ENCODE results near the gene GSTT2.
"Not testable (repeated sequence)": the region's sequence is repeated elsewhere in the genome, so short reads cannot be mapped to it uniquely, and the experiment has no call there.

The GSTT2 gene

DNA sequence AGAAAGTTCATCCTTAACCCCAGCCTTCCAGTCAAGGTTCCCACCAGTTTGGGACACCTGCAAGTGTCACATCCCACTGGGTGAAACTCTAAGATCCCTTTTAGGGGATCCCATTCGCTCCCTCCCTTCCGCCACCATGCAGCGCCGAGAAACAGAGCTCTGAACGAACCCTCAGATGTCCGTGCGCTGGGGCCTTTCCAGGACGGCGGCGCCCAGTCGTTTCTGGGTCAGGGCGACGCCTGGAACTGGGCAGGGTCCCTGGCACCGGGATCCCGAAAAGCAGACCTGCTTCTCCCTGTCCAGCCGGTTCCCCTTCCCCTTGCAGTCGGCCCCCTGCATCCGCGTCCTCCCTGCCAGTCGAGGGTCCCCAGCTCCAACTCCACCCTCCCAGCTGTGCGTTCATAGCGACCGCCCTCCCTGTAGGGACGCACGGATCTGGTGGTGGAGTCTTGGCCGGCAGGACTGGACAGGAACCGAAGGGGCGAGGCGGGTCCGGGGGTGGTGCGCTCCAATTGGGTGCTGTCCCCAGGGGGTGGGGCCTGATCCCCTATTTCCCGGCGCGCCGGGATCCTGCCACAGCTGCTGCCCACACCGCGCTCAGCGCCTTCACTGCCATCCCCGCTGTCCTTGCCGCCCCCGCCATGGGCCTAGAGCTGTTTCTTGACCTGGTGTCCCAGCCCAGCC is at the start of gene GSTT2:
TSS of gene GSTT2 (plus strand) at position 578 of the 684 bp plus-strand sequence.
- not testable (repeated sequence) for DNase-seq

DNA sequence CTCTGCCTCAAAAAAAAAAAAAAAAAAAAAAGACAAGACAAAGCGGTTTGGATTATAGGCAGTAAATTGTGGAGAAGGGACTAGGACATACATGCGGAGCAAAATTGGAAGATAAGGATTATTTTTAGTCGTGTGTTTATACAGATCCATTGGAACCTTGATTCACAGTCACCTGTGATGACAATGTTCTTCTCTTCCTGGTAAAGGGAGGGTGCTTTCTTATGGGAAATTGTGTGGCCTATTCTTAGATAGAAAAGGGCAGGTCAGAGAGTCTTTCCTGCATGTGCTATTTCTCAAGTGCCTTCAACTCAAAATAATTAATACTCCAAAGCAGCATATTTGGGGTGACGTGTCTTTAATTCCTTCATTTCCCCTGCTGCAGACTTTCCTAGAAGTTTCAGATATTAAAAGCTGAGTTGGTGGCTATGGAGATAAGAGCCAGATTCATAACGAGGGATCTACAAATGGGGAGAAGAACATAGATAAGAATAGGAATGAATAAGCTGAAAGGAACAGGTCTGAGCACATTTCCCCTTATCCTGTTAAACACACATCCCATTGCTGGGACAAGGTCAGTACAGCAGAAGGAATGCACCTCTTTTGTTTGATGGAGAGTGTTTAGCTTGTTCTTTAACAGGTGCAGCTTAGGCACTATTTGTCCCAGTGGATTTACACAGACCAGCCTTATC is 41.5 kb upstream of the GSTT2 start:
- DNase-seq, result no peak

- DNase-seq, result no peak
Measured at GRCh38 chr22:23939017-23939357, 40.9 kb upstream of the GSTT2 start.

- DNase-seq, result not testable (repeated sequence)
Measured at GRCh38 chr22:23940166-23940565, 39.8 kb upstream of the GSTT2 start.

GRCh38 chr22:23947391-23947790 is 32.5 kb upstream of the GSTT2 start:
- not testable (repeated sequence) for DNase-seq

GRCh38 chr22:23949764-23950163 is 30.2 kb upstream of the GSTT2 start:
- not testable (repeated sequence) for DNase-seq

- DNase-seq, result not testable (repeated sequence)
Measured at GRCh38 chr22:23951383-23951782, 28.6 kb upstream of the GSTT2 start.

DNA sequence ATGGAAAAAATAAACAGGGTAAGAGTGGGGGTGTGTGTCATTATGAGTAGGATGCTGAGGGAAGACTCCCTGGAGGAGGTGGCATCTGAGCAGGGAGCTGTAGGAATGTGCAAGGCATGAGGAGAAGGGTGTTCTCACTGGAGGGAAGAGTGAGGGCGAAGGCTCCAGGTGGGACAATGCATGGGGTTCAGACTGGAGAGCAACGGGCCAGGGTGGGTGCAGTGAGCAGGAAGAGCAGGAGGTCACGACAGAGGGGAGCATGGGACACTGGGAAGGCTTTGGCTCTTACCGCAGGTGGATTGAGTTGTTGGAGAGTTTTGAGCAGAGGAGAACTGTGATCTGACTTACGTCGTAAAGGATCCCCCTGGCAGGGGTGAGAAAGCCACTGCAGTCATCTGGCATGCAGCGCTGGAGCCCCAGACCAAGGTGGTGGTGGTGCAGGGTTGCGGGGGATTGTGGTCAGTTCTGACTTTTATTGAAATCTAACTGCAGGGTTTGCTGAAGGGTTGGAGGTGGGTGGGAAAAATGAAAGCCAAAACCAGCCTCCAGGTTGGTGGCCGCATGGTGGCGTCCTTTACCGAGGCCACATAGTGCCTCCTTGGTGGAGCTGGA is 27.0 kb upstream of the GSTT2 start:
- DNase-seq, result not testable (repeated sequence)

- DNase-seq, result not testable (repeated sequence)
Measured at GRCh38 chr22:23953485-23953884, 26.4 kb upstream of the GSTT2 start.

GRCh38 chr22:23954193-23954990 is 25.5 kb upstream of the GSTT2 start:
- DNase-seq, result not testable (repeated sequence)

DNA sequence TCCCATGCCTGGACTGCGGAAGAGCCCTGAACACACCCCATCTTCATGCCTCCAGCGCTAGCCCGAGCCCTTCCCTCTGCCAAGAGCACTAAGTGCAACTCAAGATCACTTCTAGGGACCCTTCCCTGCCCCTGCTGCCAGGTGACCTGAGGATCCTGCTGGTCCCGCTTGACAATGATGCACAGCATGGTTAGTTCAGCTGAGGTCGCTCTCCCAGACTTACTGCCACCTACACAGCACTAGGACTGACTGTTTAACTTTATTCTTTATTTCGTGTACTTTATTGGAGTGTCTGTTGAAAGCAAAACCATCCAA is 25.0 kb upstream of the GSTT2 start:
- not testable (repeated sequence) for DNase-seq

DNA sequence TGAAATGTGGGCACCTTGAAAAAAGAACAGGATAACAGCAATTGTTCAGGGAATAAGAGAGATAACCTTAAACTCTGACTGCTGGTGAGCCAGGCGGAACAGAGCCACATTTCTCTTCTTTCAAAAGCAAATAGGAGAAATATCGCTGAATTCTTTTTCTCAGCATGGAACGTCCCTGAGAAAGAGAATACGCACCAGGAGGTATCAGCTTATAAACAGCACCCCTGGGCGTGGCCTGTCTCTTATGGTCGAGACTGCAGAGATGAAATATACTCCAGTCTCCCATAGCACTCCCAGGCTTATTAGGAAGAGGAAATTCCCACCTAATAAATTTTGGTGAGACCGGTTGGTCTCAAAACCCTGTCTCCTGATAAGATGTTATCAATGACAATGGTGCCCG is 24.0 kb upstream of the GSTT2 start:
- DNase-seq, result not testable (repeated sequence)

DNA sequence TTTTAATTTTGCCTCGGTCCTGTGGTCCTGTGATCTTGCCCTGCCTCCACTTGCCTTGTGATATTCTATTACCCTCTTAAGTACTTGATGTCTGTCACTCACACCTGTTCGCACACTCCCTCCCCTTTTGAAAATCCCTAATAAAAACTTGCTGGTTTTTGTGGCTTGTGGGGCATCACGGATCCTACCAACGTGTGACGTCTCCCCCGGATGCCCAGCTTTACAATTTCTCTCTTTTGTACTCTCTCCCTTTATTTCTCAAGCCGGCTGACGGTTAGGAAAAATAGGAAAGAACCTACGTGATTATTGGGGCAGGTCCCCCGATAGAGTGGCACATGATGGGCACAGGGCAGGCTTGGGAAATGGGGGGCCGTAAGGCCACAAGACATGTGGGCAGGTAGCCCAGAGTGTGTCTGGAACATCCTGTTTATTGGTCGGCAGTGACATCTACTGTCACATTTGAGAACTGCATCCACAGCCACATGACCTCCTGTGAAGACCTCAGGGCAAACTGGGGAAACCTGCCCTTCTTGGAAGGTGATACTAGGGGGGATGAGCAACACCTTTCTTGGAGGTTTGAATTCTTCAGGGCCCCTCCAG is 23.5 kb upstream of the GSTT2 start:
- peak; percentile 89 for DNase-seq

GRCh38 chr22:23961084-23961771 is 18.7 kb upstream of the GSTT2 start, which contains the start of gene GSTT2B:
Gene GSTT2B, minus strand, starts transcription at chr22:23961195. Its CDS starts 64 bp downstream, at chr22:23961131.
- DNase-seq, result not testable (repeated sequence)

- not testable (repeated sequence) for DNase-seq
Measured at GRCh38 chr22:23966094-23966493, 13.8 kb upstream of the GSTT2 start.

DNA sequence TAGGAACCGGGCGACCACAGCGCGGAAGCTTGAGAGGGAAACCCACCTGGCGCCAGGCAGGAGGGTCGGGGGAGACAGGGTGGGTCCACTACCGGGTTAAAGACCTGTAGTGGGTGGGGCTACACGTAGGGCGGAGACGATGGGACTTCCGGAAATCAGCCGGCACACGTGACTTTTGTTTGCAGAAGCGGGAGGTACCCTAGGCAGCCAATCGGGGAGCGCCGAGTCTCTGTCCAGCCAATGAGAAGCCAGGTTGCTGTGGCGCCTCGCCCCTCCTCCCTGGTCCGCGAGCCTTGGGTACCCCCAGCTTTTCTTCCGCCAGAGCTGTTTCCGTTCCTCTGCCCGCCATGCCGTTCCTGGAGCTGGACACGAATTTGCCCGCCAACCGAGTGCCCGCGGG is 13.4 kb upstream of the GSTT2 start, which contains the start of gene DDTL:
TSS of gene DDTL (plus strand) at position 321 of the 400 bp plus-strand sequence. CDS start at position 348, 27 bp downstream.
- DNase-seq, result not testable (repeated sequence)

GRCh38 chr22:23969071-23969470 is 10.9 kb upstream of the GSTT2 start:
- no peak for DNase-seq

DNA sequence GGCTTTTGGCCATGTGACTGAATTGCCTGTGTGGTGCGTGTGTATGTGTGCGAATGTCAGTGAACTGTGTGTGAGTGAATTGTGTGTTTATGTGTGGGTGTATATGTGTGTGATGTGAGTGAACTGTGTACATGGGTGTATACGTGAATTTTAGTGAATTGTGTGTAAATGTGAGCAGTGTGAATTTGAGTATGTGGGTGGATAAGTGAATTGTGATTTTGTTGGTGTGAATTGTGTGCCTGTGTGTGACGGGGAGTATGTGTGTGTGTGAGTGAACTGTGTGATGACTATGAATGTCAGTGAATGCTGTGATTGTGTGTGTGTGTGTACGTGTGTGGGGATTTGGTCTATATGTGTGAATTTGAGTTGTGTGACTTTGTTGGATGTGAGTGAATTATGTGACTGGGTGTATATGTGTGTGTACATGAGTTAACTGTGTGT is 9.7 kb upstream of the GSTT2 start:
- DNase-seq, result no peak

DNA sequence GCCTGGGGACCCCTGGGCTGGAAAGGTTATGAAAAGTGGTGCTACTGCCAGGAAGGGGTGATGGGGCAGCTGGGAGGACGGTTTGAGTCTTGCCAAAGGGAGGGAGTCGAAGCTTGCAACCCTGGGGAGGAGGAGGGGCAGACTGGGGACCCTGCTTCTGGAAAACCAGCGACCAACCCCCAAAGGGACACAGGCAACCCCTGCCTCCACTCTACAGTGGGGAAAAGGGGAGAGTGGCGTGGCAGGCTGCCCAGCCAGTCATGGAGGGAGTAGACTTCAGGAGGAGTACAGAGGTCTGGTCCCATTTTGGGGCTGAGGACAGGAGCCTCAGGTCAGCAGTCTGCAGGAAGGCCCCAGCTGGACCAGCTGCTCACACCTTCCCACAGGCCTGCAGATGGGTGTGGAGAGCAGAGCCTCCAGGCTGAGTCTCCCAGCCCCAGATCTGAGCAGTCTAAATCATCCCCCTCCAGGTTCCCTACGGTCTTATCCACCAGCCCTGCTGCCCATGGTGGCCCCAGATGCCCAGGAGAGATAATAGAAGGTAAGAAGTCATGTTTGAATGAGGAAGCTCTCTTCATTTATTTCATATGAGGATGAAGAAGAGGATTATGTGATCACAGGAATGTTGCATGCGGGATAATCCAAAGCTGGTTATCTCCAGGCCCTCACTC is 9.0 kb upstream of the GSTT2 start:
- DNase-seq, result no peak

DNA sequence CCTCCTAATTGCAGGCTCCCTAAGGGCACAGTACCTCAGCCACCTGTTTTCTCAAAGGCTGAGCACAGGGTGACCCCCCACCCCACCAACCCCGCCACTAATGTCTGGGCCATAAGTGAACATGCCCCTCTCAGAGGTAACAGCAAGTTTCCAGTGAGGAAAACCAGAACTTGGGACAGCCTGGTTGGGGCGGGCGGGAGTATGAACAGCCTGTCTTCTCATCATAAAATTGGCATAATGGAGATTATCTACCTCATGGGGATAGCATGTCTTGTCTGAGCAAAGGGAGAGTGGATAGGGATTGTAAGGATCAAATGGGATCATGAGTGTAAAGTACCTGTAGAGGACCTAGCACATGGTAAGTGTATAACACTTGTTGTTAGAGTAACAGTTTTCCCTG is 8.0 kb upstream of the GSTT2 start:
- DNase-seq, result not testable (repeated sequence)

GRCh38 chr22:23974345-23974744 is 5.6 kb upstream of the GSTT2 start, which contains the start of gene DDT:
Gene DDT, minus strand, starts transcription at chr22:23974441. Its CDS starts 27 bp downstream, at chr22:23974414.
- DNase-seq, result not testable (repeated sequence)

Measured in activated T-cell treated with anti-CD3 and anti-CD28 coated beads for 4 hours (primary cell).